ENCODE data around the gene GAS7. TPM values are rescaled to one million over a fixed set of nuclear protein-coding genes. Genes with fewer than 3 reads are reported as not detected.

The GAS7 gene
- total and polyA plus RNA-seq, 10 of the 15 experiments (the other 5 are each of a cell fraction or from before 2014, with no cell fraction given): 2.3 to 53.4 (median 24.0) TPM

DNA sequence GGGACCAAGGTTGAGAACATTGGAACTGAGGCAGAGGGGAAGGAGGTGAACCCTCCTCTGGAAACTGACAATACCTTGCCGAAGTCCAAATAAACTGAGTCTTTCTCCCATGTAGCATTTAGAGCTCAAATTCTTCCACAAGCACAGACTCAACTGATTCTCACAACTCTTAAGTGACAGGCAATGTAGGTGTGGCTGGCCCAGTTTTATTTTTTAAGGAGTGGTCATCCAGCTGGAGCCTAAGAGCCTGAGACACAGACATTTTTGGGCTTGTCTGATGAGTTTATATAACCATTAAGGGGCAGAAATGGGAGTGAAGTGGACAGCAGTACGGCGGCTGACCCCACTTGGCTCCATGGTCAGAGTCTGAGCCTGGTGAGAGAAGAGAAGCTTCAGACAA is 304.2 kb downstream of the GAS7 start:
- TF ChIP-seq HCFC1 (IDR thresholded peaks at IDR 0.05; ENCODE audit: low read length) (no peak), CEBPB (IDR thresholded peaks at IDR 0.05; ENCODE audit: borderline replicate concordance in 1 of 2, low read depth in 2 of 2, low read length in 2 of 2) (no peak)
- WGBS (ENCODE audit: insufficient coverage, insufficient replicate concordance, low lambda C conversion rate, missing lambda C conversion rate): 22% methylated on average over 3 of the region's 3 CpGs
- Histone ChIP-seq H2AFZ (ENCODE audit: control insufficient read depth, low read depth, low read length) (no peak overlapping the region), H3K36me3 (ENCODE audit: control insufficient read depth in 2 of 2, insufficient read depth in 2 of 2, low read length in 1 of 2) (no peaks in the 10 kb centered on the region), H3K9ac (ENCODE audit: control insufficient read depth, insufficient read depth, low read length) (no peak overlapping the region), H3K4me2 (ENCODE audit: control insufficient read depth, insufficient read depth) (no peak overlapping the region), H3K4me1 (ENCODE audit: control insufficient read depth, insufficient read depth, low read length) (no peaks in the 10 kb centered on the region), H3K27ac (ENCODE audit: control insufficient read depth, insufficient read depth) (no peak overlapping the region), H3K27me3 (replicated peaks in 1 of 2; ENCODE audit: control insufficient read depth in 2 of 2, insufficient read depth in 2 of 2, low read length in 1 of 2) (peaks cover 0 to 2% of the 10 kb centered on the region in 2 experiments; a peak in 1 of 4 replicates), H3K4me3 (no peak overlapping the region), H4K20me1 (ENCODE audit: control insufficient read depth, insufficient read depth) (no peaks in the 10 kb centered on the region), H3K9me3 (replicated peaks; ENCODE audit: control insufficient read depth, insufficient read depth, low read length) (no peaks in the 10 kb centered on the region), H3K79me2 (ENCODE audit: control insufficient read depth, insufficient read depth, low read length) (no peaks in the 10 kb centered on the region)
- SMC1A ChIA-PET (ENCODE audit: uncharacterized antibody, unreplicated experiment): no interaction called here
- POLR2A ChIA-PET: no interaction called here
- no peak for ATAC-seq
- intact Hi-C loops (cut with micrococcal nuclease; ENCODE audit: unreplicated experiment): no loop called here
- RAD21 ChIA-PET (ENCODE audit: unreplicated experiment): no interaction called here
- in situ Hi-C loops (cut with MboI): loop anchor here (5.0 to 10.0 kb wide), 2 partner anchors 37 to 59 kb away; no protein-coding TSS in a partner anchor
- FAIRE-seq: no peak
- CTCF ChIA-PET: no interaction called here
- BruUV-seq (replicated peaks): no TSS peak
- no peak for DNase-seq (ENCODE audit: low read depth, low spot score)

DNA sequence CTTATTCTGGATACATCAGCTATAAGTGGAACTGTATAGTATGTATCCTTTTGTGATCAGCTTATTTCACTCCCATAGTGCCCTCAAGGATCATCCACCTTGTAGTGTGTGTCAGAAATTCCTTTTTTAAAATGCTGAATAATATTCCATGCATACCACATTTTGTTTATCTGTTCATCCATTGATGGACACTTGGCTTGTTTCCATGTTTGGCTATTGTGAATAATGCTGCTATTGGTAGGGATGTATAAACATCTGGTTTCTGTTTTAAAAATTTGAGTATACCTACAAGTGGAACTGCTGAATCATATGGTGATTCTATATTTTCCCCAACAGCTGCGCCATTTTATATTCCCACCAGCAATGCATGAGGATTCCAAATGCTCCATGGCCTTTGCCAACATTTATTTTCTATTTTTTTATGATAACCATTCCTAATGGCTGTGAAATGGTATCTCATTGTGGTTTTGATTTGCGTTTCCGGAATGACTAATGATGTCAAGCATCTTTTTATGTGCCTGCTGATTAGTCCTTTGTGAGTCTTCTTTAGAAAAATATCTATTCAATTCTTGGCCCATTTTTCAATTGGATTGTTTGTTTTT is 304.9 kb downstream of the GAS7 start:
- in situ Hi-C loops (cut with MboI): loop anchor here (5.0 to 10.0 kb wide), 2 partner anchors 36 to 59 kb away; no protein-coding TSS in a partner anchor
- CTCF ChIA-PET: no interaction called here
- SMC1A ChIA-PET (ENCODE audit: uncharacterized antibody, unreplicated experiment): no interaction called here

More for the DNA sequence above, 304.9 kb downstream of the GAS7 start:
- no peaks in the 10 kb centered on the region for H3K79me2 ChIP-seq (ENCODE audit: control insufficient read depth, insufficient read depth, low read length)
- no peaks in the 10 kb centered on the region for H3K4me1 ChIP-seq (ENCODE audit: control insufficient read depth, insufficient read depth, low read length)
- peaks cover 0 to 2% of the 10 kb centered on the region in 2 experiments; a peak in 1 of 4 replicates for H3K27me3 ChIP-seq (replicated peaks in 1 of 2; ENCODE audit: control insufficient read depth in 2 of 2, insufficient read depth in 2 of 2, low read length in 1 of 2)
- ChIA-PET POLR2A (no interaction called here), RAD21 (ENCODE audit: unreplicated experiment) (no interaction called here)
- DNase-seq (ENCODE audit: low read depth, low spot score) (no peak), ATAC-seq (no peak), FAIRE-seq (no peak)
- H3K27ac ChIP-seq (ENCODE audit: control insufficient read depth, insufficient read depth): no peak overlapping the region
- H3K9ac ChIP-seq (ENCODE audit: control insufficient read depth, insufficient read depth, low read length): no peak overlapping the region
- H2AFZ ChIP-seq (ENCODE audit: control insufficient read depth, low read depth, low read length): no peak overlapping the region
- H3K4me3 ChIP-seq: no peak overlapping the region
- WGBS (ENCODE audit: insufficient coverage, insufficient replicate concordance, low lambda C conversion rate, missing lambda C conversion rate): 33% methylated on average over 3 of the region's 3 CpGs
- no peaks in the 10 kb centered on the region for H3K9me3 ChIP-seq (replicated peaks; ENCODE audit: control insufficient read depth, insufficient read depth, low read length)
- no peak overlapping the region for H3K4me2 ChIP-seq (ENCODE audit: control insufficient read depth, insufficient read depth)
- TF ChIP-seq NFYA (IDR thresholded peaks at IDR 0.05; ENCODE audit: borderline replicate concordance, low read depth, low read length) (no peak), RCOR1 (conservative IDR thresholded peaks at IDR 0.05; ENCODE audit: low read depth, low read length) (no peak), WRNIP1 (IDR thresholded peaks at IDR 0.05; ENCODE audit: borderline replicate concordance, low read depth, low read length) (no peak), BCLAF1 (IDR thresholded peaks at IDR 0.05) (no peak)
- BruUV-seq (replicated peaks): no TSS peak
- intact Hi-C loops (cut with micrococcal nuclease; ENCODE audit: unreplicated experiment): no loop called here
- H4K20me1 ChIP-seq (ENCODE audit: control insufficient read depth, insufficient read depth): no peaks in the 10 kb centered on the region
- no peaks in the 10 kb centered on the region for H3K36me3 ChIP-seq (ENCODE audit: control insufficient read depth in 2 of 2, insufficient read depth in 2 of 2, low read length in 1 of 2)
